ENCODE measurements around the gene OR2A2. TPM values are rescaled to one million over a fixed set of nuclear protein-coding genes. Genes with fewer than 3 reads are reported as not detected.

OR2A2 gene
- total and polyA plus RNA-seq, 2 donors (not counting 1 experiment from before 2014, with no cell fraction given) = not detected

- Mint-ChIP-seq H3K4me1 (no peaks in the 10 kb centered on the region), H3K27me3 (peaks cover 2% of the 10 kb centered on the region), H3K4me3 (no peak within 1 kb of the TSS), H3K9me3 (ENCODE audit: insufficient read depth) (no peaks in the 10 kb centered on the region), H3K27ac (no peak within 1 kb of the TSS)
- Histone ChIP-seq H3K4me3 (ENCODE audit: control extremely low read depth in 1 of 5, extremely low read depth in 1 of 5, insufficient read depth in 1 of 5, low read depth in 2 of 5, low read length in 4 of 5) (no peak within 1 kb of the TSS), H3K27ac (ENCODE audit: low read length in 2 of 2) (no peak within 1 kb of the TSS), H3K27me3 (replicated peaks in 1 of 4; ENCODE audit: control extremely low read depth in 1 of 4, control insufficient read depth in 3 of 4, insufficient read depth in 4 of 4, low read length in 3 of 4) (no peaks in the 10 kb centered on the region), H2AFZ (ENCODE audit: insufficient read depth, low read depth, low read length, poor library complexity, severe bottlenecking) (no peak within 1 kb of the TSS), H3K9me3 (ENCODE audit: control extremely low read depth in 1 of 3, control insufficient read depth in 2 of 3, insufficient read depth in 1 of 3, low read length in 2 of 3) (no peaks in the 10 kb centered on the region), H3K4me2 (replicated peaks; ENCODE audit: low read depth, low read length, poor library complexity, severe bottlenecking) (no peak within 1 kb of the TSS), H3K79me2 (ENCODE audit: control insufficient read depth, insufficient read depth, low read length) (no peaks in the 10 kb centered on the region), H4K20me1 (ENCODE audit: control insufficient read depth, insufficient read depth, low read length, poor library complexity, severe bottlenecking) (no peaks in the 10 kb centered on the region), H3K9ac (ENCODE audit: low read length) (no peak within 1 kb of the TSS), H3K4me1 (ENCODE audit: control insufficient read depth in 2 of 2, insufficient read depth in 2 of 2, low read length in 2 of 2) (no peaks in the 10 kb centered on the region), H3K36me3 (replicated peaks in 1 of 2; ENCODE audit: control extremely low read depth in 1 of 2, control insufficient read depth in 1 of 2, extremely low read depth in 1 of 2, insufficient read depth in 2 of 2, low read length in 1 of 2) (no peaks in the 10 kb centered on the region)
- WGBS (ENCODE audit: insufficient coverage) = 80% methylated on average over 1 of the region's 1 CpG
- intact Hi-C loops (cut with micrococcal nuclease) = no loop called here
- TF ChIP-seq CTCF (IDR thresholded peaks at IDR 0.05) = no peak
- no peak for TF ChIP-seq EZH2 (IDR thresholded peaks at IDR 0.05; ENCODE audit: borderline replicate concordance, insufficient read depth, low read depth, low read length, poor library complexity, severe bottlenecking)
- ATAC-seq (ENCODE audit: low read depth) (no peak), DNase-seq (no peak)
- POLR2A ChIA-PET = no interaction called here
- CTCF ChIA-PET = no interaction called here
These were observed 39.9 kb upstream of the OR2A2 start, which contains the start of gene OR2A25 for GRCh38 chr7:144069511-144069910. OR2A25 (plus strand) TSS chr7:144069811; CDS start chr7:144074220, 4,409 bp downstream.

GRCh38 chr7:144069953-144070352 lies 39.4 kb upstream of the OR2A2 start:
- H3K27ac ChIP-seq (ENCODE audit: low read length in 2 of 2) = no peak overlapping the region
- H3K4me1 ChIP-seq (ENCODE audit: control insufficient read depth in 2 of 2, insufficient read depth in 2 of 2, low read length in 2 of 2) = no peaks in the 10 kb centered on the region
- no peaks in the 10 kb centered on the region for H3K9me3 ChIP-seq (ENCODE audit: control extremely low read depth in 1 of 3, control insufficient read depth in 2 of 3, insufficient read depth in 1 of 3, low read length in 2 of 3)
- H2AFZ ChIP-seq (ENCODE audit: insufficient read depth, low read depth, low read length, poor library complexity, severe bottlenecking) = no peak overlapping the region
- WGBS (ENCODE audit: insufficient coverage) = no CpG with 5 or more reads among the region's 2 CpGs
- no peak overlapping the region for H3K4me3 Mint-ChIP-seq
- H3K4me3 ChIP-seq (ENCODE audit: control extremely low read depth in 1 of 5, extremely low read depth in 1 of 5, insufficient read depth in 1 of 5, low read depth in 2 of 5, low read length in 4 of 5) = no peak overlapping the region
- peaks cover 2% of the 10 kb centered on the region for H3K27me3 Mint-ChIP-seq
- H3K9me3 Mint-ChIP-seq (ENCODE audit: insufficient read depth) = no peaks in the 10 kb centered on the region
- H3K4me2 ChIP-seq (replicated peaks; ENCODE audit: low read depth, low read length, poor library complexity, severe bottlenecking) = no peak overlapping the region
- H3K79me2 ChIP-seq (ENCODE audit: control insufficient read depth, insufficient read depth, low read length) = no peaks in the 10 kb centered on the region
- intact Hi-C loops (cut with micrococcal nuclease) = no loop called here
- no peak overlapping the region for H3K9ac ChIP-seq (ENCODE audit: low read length)
- H4K20me1 ChIP-seq (ENCODE audit: control insufficient read depth, insufficient read depth, low read length, poor library complexity, severe bottlenecking) = no peaks in the 10 kb centered on the region
- no peaks in the 10 kb centered on the region for H3K27me3 ChIP-seq (replicated peaks in 1 of 4; ENCODE audit: control extremely low read depth in 1 of 4, control insufficient read depth in 3 of 4, insufficient read depth in 4 of 4, low read length in 3 of 4)
- ChIA-PET CTCF (no interaction called here), POLR2A (no interaction called here)
- no peak for ATAC-seq (ENCODE audit: low read depth)
- no peaks in the 10 kb centered on the region for H3K4me1 Mint-ChIP-seq
- no peak overlapping the region for H3K27ac Mint-ChIP-seq
- no peaks in the 10 kb centered on the region for H3K36me3 ChIP-seq (replicated peaks in 1 of 2; ENCODE audit: control extremely low read depth in 1 of 2, control insufficient read depth in 1 of 2, extremely low read depth in 1 of 2, insufficient read depth in 2 of 2, low read length in 1 of 2)
- TF ChIP-seq CTCF (IDR thresholded peaks at IDR 0.05) = no peak
- no peak for TF ChIP-seq EZH2 (IDR thresholded peaks at IDR 0.05; ENCODE audit: borderline replicate concordance, insufficient read depth, low read depth, low read length, poor library complexity, severe bottlenecking)
- no peak for DNase-seq
